Keratinocyte (primary cell): ENCODE data around the gene EWSR1.

ENCODE experiments used
- EZH2 ChIP-seq: IDR thresholded peaks from one replicate; pipeline ENCODE4 v1.6.1; 2012; ENCODE audit warnings: inconsistent platforms, mild to moderate bottlenecking, low read length, moderate library complexity
- TF ChIP-seq, protein P1 (sequence below), 3 experiments: IDR thresholded peaks in 1 of 3; conservative IDR thresholded peaks in 1 of 3; optimal IDR thresholded peaks in 1 of 3; 2 replicates in 2 of 3; 3 replicates in 1 of 3; pipeline versions ENCODE3 to v1.5.1; 2011; ENCODE audit warnings: low read length in 3 of 3, mild to moderate bottlenecking in 3 of 3, moderate library complexity in 2 of 3, control low read depth in 1 of 3, inconsistent platforms in 1 of 3; ENCODE audit not compliant: insufficient read depth in 2 of 3; ENCODE audit errors: extremely low read depth in 1 of 3

DNA sequence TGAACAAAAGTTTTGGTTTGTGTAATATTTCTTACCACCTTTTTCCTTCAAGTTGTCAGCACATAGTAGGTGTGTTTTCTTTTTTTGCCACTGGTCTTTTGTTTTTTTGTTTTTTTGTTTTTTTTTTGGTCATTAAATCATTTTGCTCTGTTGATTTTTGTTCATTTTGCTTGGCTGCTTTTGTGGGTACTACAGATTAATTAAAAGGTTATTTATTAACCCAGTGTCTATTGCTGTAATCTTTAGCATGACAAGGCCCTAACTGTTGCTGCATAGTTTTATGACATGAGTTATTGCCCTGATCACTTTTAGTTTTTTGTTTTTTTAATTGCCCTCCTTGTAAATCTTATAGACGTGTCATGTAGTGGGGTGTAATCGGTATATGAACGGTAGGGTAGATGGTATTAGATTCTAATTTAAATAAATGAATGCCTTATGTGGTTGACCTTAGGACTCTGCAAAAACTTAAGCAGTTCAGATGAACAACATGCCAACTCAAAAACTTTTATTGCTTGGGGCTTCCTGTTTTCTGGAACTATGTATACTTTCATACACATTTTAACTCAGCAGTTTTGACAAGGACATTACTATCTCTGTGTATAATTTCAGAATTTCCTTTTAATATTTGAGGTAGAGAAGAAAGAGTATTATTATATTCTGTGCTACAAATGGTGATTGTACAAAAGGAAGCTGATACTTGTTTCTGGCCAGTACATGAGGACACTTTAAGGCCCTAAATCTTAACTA is 7.9 kb downstream of the EWSR1 start:
- TF ChIP-seq, protein P1, sequence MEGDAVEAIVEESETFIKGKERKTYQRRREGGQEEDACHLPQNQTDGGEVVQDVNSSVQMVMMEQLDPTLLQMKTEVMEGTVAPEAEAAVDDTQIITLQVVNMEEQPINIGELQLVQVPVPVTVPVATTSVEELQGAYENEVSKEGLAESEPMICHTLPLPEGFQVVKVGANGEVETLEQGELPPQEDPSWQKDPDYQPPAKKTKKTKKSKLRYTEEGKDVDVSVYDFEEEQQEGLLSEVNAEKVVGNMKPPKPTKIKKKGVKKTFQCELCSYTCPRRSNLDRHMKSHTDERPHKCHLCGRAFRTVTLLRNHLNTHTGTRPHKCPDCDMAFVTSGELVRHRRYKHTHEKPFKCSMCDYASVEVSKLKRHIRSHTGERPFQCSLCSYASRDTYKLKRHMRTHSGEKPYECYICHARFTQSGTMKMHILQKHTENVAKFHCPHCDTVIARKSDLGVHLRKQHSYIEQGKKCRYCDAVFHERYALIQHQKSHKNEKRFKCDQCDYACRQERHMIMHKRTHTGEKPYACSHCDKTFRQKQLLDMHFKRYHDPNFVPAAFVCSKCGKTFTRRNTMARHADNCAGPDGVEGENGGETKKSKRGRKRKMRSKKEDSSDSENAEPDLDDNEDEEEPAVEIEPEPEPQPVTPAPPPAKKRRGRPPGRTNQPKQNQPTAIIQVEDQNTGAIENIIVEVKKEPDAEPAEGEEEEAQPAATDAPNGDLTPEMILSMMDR (optimal IDR thresholded peaks at IDR 0.05 in 1 of 3, IDR thresholded peaks at IDR 0.05 in 1 of 3, conservative IDR thresholded peaks at IDR 0.05 in 1 of 3; ENCODE audit: extremely low read depth in 1 of 3, insufficient read depth in 2 of 3, low read length in 3 of 3) = no peak
- no peak for TF ChIP-seq EZH2
